ENCODE data around the gene ADCY5.

ADCY5 gene

GRCh38 chr3:123404391-123404790, 44.5 kb downstream of the ADCY5 start:
- DNase-seq, result no peak

- DNase-seq, result no peak
These were observed 46.9 kb downstream of the ADCY5 start for GRCh38 chr3:123401836-123402530.

DNA sequence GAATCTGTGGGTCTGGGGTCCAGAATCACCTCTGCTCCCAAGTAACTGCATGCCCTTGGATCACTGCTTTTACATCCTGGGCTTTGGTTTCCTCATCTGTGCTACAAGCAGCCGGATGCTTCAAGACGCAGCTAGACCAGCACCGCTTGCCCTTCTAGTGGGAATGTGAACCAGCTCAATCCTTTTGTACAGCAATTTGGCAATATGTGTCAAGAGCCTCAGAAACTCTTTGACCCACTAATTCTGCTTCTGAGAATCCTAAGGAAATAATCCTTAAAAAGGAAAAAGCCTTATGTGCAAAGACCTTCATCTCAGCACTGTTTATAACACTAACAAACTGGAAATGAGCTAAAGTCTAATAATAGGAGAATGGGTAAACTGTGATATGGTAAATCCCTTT, 48.7 kb downstream of the ADCY5 start:
- no peak for DNase-seq

GRCh38 chr3:123399653-123400052, 49.2 kb downstream of the ADCY5 start:
- no peak for DNase-seq

DNA sequence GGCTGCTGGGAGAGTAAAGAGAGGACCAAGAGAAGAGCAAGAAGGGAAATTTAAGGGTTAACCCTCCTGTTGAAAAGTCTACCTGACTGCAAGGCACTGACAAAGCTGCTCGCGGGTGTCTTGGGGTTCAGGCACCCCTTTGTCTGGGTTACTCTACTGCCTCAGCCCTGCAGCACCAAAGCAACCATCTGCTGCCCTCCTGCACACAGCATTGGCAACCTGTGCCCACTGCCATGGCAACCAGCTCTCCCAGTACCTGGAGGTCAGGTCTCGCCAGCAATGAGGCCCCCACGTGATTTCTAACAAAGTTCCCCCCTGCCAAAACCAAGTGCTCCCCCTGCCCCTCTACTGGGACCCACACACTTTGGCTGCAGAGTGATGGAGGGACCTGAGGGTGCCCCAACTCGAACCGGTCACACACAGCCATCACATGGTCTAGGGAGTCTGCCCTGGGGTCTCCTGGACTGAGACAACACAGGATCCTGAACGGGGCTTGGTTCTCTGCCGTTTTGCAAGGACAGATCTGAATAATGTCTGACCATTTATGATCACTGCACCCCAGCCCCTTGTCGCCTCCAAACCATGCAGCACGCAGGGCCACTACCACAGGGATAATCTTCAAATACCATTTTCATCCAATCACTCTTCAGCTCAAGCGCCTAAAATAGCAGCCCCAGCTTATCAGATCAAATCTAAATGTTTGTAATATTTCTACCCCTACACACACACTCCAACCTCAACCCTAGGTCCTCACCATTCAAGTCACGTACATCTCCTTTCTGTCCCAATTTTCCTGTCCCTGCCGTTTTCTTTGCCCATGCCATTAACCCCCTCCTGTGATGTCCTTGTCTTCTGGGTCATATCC, 50.7 kb downstream of the ADCY5 start:
- DNase-seq, result no peak

DNA sequence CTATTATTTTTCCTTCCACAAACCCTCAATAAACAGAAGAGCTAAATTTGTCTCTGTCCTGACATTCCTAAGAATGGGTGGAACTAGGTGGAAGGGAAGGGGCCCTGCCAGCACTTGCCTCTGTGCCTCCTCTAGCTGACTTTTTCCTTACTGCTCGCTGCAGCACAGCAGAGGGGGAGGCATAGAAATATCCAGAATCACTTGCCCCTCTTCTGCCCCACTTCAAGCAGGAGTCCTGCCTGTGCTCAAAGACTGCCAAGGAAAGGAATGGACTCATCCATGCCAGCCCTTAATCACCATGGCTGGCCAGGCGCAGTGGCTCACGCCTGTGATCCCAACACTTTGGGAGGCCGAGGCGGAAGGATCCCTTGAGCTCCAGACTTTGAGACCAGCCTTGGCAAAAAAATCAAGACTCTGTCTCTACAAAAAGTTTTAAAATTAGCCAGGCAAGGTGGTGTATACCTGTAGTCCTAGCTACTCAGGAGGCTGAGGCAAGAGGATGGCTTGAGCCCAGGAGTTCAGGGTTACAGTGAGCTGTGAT, 51.8 kb downstream of the ADCY5 start:
- DNase-seq, result no peak

- no peak for DNase-seq
These were observed 52.5 kb downstream of the ADCY5 start for GRCh38 chr3:123396171-123397049.

GRCh38 chr3:123395235-123395634, 53.7 kb downstream of the ADCY5 start:
- no peak for DNase-seq

- no peak for DNase-seq
These were observed 54.4 kb downstream of the ADCY5 start for GRCh38 chr3:123394391-123395020.

DNA sequence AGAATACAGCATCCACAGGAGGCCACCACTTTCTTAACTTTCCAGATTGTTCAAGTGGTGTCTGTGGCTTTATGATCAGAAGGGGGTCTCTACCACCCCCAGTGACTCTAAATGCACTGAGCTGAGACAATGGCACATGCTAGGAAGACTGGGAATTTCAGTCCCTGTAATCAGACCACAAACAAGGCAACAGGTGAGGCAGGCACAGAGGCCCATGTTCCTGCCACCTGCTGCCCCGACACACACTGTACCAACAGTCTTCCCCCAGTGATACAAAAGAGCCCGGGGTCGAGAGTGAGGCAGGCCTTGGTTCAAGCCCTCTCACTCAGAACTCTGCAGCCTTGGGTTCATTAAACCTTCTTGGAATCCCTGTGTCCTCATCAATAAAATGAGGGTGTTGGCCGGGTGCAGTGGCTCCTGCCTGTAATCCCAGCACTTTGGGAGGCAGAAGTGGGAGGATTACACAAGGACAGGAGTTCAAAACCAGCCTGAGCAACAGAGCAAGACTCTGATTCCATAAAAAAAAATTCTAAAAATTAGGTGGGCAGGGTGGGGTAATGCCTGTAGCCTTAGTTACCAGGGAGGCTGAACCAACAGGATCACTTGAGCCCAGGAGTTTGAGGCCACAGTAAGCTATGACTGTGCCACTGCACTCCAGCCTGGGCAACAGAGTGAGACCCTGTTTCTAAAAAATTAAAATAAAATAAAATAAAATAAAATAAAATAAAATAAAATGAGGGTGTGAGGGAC, 55.8 kb downstream of the ADCY5 start:
- no peak for DNase-seq

- no peak for DNase-seq
These were observed 56.5 kb downstream of the ADCY5 start for GRCh38 chr3:123392368-123392767.

- DNase-seq, result no peak
These were observed 57.9 kb downstream of the ADCY5 start for GRCh38 chr3:123390865-123391600.

DNA sequence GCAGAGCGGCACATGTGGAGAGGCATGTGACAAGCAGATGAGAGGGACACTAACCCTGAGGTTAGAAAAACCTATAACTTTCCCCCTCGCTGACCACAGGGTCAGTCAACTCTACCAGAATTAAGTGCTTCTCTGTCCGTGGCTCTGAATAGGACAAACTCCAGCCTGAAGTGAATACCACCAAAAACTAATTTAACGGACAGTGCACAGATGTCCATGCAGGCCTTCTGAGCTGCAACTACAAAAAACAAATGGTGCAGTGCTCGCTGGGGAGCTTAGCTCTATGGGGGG, 59.3 kb downstream of the ADCY5 start:
- no peak for DNase-seq

DNA sequence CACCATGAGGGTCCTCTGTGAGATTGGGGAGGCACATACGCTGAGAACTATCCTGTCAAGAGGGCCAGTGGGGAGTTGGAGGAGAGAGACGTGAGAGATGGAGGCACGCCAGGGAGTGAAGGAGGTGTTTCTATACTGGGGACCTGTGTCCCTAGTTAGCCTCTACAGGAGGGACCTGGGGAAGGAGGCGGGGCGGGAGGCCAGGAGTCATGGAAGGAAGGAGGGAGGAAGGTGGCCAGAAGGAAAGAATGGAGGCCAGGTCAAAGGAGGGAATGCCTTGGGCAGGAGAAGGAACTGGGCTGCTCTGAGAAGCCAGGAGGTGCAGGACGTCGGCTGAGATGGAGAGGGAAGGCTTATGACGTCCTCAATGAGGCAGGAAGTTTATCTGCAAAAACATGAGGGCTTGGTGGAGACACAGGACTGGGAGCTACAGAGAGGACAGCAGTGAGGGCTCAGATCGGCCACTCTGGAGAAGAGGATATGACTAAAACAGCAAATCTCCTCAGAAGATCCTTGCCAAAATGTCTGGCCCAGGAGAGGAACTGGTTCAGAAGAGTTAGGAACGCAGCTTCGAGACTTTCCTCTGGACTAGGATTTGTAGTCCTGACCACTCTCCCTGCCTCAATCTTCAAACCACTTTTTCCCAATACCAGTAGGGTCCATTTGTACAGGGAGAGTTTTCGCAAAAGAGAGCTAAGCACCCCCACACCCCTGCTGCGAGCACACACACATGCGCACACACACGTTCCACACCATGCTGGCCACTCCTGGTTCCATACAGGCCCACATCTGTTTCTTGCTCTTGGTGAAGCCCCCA, 59.9 kb downstream of the ADCY5 start:
- DNase-seq, result no peak

DNA sequence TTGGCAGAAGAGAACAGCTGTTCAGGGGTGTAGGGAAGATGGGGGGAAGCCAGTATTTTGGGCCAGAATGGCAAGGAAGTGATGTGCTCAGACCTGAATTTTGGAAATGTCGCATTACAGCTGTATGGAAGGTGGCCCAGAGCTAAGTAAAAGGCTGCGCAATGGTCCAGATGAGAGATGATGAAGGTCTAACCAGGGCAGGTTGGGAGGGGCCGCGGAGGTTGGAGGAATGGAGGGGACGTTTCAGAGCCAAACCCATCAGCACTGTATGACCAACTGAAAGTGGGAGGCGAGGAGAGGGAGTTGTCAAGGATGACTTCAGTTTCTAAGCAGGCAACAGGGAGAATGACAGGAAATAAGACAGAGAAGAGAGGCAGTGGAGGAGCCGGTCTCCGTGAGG, 60.8 kb downstream of the ADCY5 start:
- DNase-seq, result no peak

GRCh38 chr3:123387532-123387931, 61.4 kb downstream of the ADCY5 start:
- DNase-seq, result no peak

DNA sequence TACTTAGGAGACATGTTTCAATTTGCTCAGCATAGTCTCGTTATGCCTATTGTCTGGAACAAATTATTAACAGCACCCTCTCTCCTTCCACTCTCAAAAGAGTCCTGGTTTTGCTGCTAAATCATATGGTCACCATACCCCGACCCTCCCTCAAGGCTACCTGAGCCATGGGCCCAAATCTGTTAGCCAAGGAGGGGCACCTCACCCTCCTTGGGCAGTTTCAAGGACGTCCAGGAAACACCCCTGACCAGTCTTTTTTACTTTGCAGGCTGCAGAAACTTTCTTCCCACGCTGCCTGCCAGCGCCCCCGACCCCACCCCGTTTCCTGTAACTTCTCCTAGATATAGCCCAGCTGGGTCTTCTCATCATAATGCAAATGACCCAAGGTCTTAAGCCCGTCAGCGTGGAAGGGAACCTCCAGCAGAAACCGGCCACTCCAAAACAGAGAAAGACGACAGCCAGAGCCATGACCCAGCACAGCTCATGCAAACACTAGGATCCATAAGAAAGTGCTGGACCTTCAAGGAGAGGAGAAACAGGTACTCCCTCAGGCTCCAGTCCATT, 62.3 kb downstream of the ADCY5 start:
- no peak for DNase-seq

- no peak for DNase-seq
These were observed 62.9 kb downstream of the ADCY5 start for GRCh38 chr3:123385981-123386380.

GRCh38 chr3:123385499-123385898, 63.4 kb downstream of the ADCY5 start:
- DNase-seq, result no peak

DNA sequence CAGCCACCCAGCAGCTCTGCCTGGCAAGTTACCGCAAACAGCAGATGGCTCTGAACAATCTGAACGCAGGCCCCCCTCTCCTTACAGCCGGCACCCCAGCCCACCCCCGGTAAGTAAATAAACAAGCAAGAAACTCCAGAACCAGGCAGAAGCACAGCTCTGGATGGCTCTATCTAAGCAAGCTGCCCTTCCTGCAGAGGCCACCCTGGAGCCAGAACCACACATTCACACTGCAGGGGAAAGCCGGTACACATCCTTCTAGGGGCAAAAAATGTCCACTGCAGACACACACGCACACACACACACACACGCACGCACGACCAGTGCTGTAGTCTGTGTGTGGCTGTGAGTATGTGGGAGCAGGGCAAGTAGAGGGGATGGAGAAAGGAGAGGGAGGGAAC, 63.9 kb downstream of the ADCY5 start:
- DNase-seq, result no peak

All from NCI-H187 treated with DMSO at 0.1 percent for 48 hours (cell line).